Psoas muscle (tissue), 8 donors: Measurements from ENCODE around the gene MRC1. TPM values are rescaled to one million over a fixed set of nuclear protein-coding genes. Genes with fewer than 3 reads are reported as not detected.

Experiments used
- ATAC-seq, 4 donors: fragments of 200-7000 bp; cut with Tn5 transposase; one replicate each; pipeline ENCODE4 v1.9.1; 2020; ENCODE audit warnings: moderate library complexity in 3 of 4, mild to moderate bottlenecking in 2 of 4
- DNase-seq, 2 donors: peaks; one replicate each; pipeline ENCODE4 v3.0.0-alpha.2; 2020
- H3K27ac ChIP-seq: fragments of 200-600 bp; one replicate; pipeline ENCODE4 v1.8.0; 2022
- H3K27me3 ChIP-seq, 3 donors: fragments of 200-600 bp in 1 of 3; one replicate each; pipeline versions ENCODE4 v1.6.1 to v1.8.0; 2013 to 2022; ENCODE audit warnings: low read length in 2 of 3, mild to moderate bottlenecking in 2 of 3, moderate library complexity in 1 of 3; ENCODE audit not compliant: insufficient read depth in 3 of 3
- H3K36me3 ChIP-seq, 2 donors: fragments of 200-600 bp in 1 of 2; one replicate each; pipeline versions ENCODE4 v1.6.1 to v1.8.0; 2013 to 2022; ENCODE audit warnings: low read depth in 1 of 2, mild to moderate bottlenecking in 1 of 2, moderate library complexity in 1 of 2; ENCODE audit not compliant: insufficient read depth in 1 of 2
- H3K4me1 ChIP-seq: fragments of 200-600 bp; one replicate; pipeline ENCODE4 v1.8.0; 2022
- H3K4me3 ChIP-seq: fragments of 200-600 bp; one replicate; pipeline ENCODE4 v1.8.0; 2022; ENCODE audit warnings: mild to moderate bottlenecking
- H3K9me3 ChIP-seq: fragments of 200-600 bp; one replicate; pipeline ENCODE4 v1.8.0; 2022
- CTCF ChIP-seq: fragments of 200-600 bp; IDR thresholded peaks from one replicate; pipeline ENCODE4 v1.8.0; 2022; ENCODE audit warnings: antibody characterized with exemption
- WGBS, 3 donors: extraction: QIAGEN DNeasy Blood & Tissue Kit; methylation state at CpG; one replicate each; pipeline versions ENCODE4 v1.1.6 to v1.1.7; 2013; 5-methylcytosine and 5-hydroxymethylcytosine counted together
- intact Hi-C, 2 donors: fragments of 100-400 bp; cut with DNase I; formaldehyde crosslinking; loops; one replicate each; pipeline versions ENCODE4 v1.11.0 to v1.14.2; 2022
- polyA plus RNA-seq, 3 donors: library from polyadenylated mRNA; stranded (reverse); fragments of 200-250 nt; gene quantifications; one replicate each; pipeline ENCODE4 v1.2.3, GENCODE V29; 2013
- total RNA-seq, 4 donors: library from RNA; stranded (reverse); fragmentation: NEBNext Ultra II Directional in 2 of 4; extraction: Animal tissue kit (Norgen Biotek cat#: 25700) in 2 of 4; gene quantifications; one replicate each; pipeline versions ENCODE4 v1.2.1 to v1.2.4, GENCODE V29; 2021 to 2023
- donor health status: healthy with polysubstance abuse.
- donor health status: DM: no; HTN: no; CAD: no; lungs with moderate emphysema.
- donor health status: Bipolar disorder and iron deficiency.
- donor health status: healthy.
- donor health status: DM: yes; HTN: yes; CAD: no.
- donor health status: DM: no; HTN: no; CAD: no.
- donor health status: DM: no; HTN: no; CAD: no.
- donor health status: DM: yes; HTN: yes; CAD: no.

The MRC1 gene
- total and polyA plus RNA-seq, 7 donors: 1.6 to 16.4 (median 9.3) TPM

GRCh38 chr10:17831341-17831740, 22.2 kb downstream of the MRC1 start:
- H3K36me3 ChIP-seq: no peaks in the 10 kb centered on the region
- H3K27me3 ChIP-seq: peaks cover 0 to 4% (median 3%) of the 10 kb centered on the region in 3 donors
- no peak overlapping the region for H3K27ac ChIP-seq
- DNase-seq (no peak), ATAC-seq (no peak)
- intact Hi-C loops: no loop called here
- 82 to 91% (median 88%) methylated on average over 1 of the region's 1 CpG for WGBS, 3 donors
- no peaks in the 10 kb centered on the region for H3K4me1 ChIP-seq
- TF ChIP-seq CTCF: no peak
- no peak overlapping the region for H3K4me3 ChIP-seq
- no peaks in the 10 kb centered on the region for H3K9me3 ChIP-seq

GRCh38 chr10:17831896-17832295, 22.7 kb downstream of the MRC1 start:
- 79 to 88% (median 84%) methylated on average over 6 of the region's 6 CpGs for WGBS, 3 donors
- no peak overlapping the region for H3K4me3 ChIP-seq
- TF ChIP-seq CTCF: no peak
- DNase-seq (no peak), ATAC-seq (no peak)
- H3K4me1 ChIP-seq: no peaks in the 10 kb centered on the region
- no peak overlapping the region for H3K27ac ChIP-seq
- H3K36me3 ChIP-seq: no peaks in the 10 kb centered on the region
- no peaks in the 10 kb centered on the region for H3K9me3 ChIP-seq
- intact Hi-C loops: no loop called here
- H3K27me3 ChIP-seq: peaks cover 0 to 5% (median 4%) of the 10 kb centered on the region in 3 donors

GRCh38 chr10:17833656-17834055, 24.5 kb downstream of the MRC1 start:
- H3K27me3 ChIP-seq: peaks cover 0 to 5% (median 4%) of the 10 kb centered on the region in 3 donors
- DNase-seq (no peak), ATAC-seq (no peak)
- 82 to 91% (median 87%) methylated on average over 6 of the region's 6 CpGs for WGBS, 3 donors
- H3K4me1 ChIP-seq: no peaks in the 10 kb centered on the region
- no peaks in the 10 kb centered on the region for H3K36me3 ChIP-seq
- H3K27ac ChIP-seq: no peak overlapping the region
- intact Hi-C loops: no loop called here
- H3K4me3 ChIP-seq: no peak overlapping the region
- no peak for TF ChIP-seq CTCF
- no peaks in the 10 kb centered on the region for H3K9me3 ChIP-seq

GRCh38 chr10:17835688-17836087, 26.5 kb downstream of the MRC1 start:
- intact Hi-C loops: no loop called here

More at GRCh38 chr10:17835688-17836087, 26.5 kb downstream of the MRC1 start:
- Histone ChIP-seq H3K27me3 (peaks cover 0 to 5% (median 4%) of the 10 kb centered on the region in 3 donors), H3K9me3 (no peaks in the 10 kb centered on the region), H3K36me3 (no peaks in the 10 kb centered on the region), H3K27ac (no peak overlapping the region), H3K4me3 (no peak overlapping the region), H3K4me1 (no peaks in the 10 kb centered on the region)
- no peak for TF ChIP-seq CTCF
- no peak for ATAC-seq
- WGBS, 3 donors: 42 to 75% (median 63%) methylated on average over 1 of the region's 1 CpG
- no peak for DNase-seq
